HCT116 (cell line): ENCODE results near the gene MBOAT7. TPM values are rescaled to one million over a fixed set of nuclear protein-coding genes. Genes with fewer than 3 reads are reported as not detected.

Experiments
- ATAC-seq: fragments of 200-7000 bp; cut with Tn5 transposase; 2 replicates; pipeline ENCODE4 v1.9.1; 2020; ENCODE audit warnings: mild to moderate bottlenecking, moderate library complexity
- BruUV-seq: library from RNA; stranded (reverse); fragments of 400-500 nt; replicated peaks from 2 replicates; lab custom pipeline; 2021; lab: Mats Ljungman, UMichigan
- CTCF ChIA-PET: fragments of 300-600 bp; sonication (Branson Sonifier 250); formaldehyde crosslinking; loops from one replicate; lab custom pipeline; 2021; ENCODE audit warnings: antibody characterized with exemption; lab: Charles Lee
- POLR2A ChIA-PET: fragments of 300-600, 350-600 bp; sonication (Branson Sonifier 250); formaldehyde crosslinking; loops from one replicate; lab custom pipeline; 2021; ENCODE audit warnings: antibody characterized with exemption; lab: Charles Lee
- RAD21 ChIA-PET, 2 experiments: fragments of 300-600 bp; sonication (Branson Sonifier 250); formaldehyde crosslinking; loops; one replicate each; lab custom pipeline; 2023; ENCODE audit warnings: low total read pairs in 2 of 2; ENCODE audit not compliant: uncharacterized antibody in 2 of 2, unreplicated experiment in 2 of 2, low non-redundant PET in 1 of 2; lab: Charles Lee
- DNase-seq: peaks from one replicate; pipeline ENCODE4 v3.0.0-alpha.2; 2010; ENCODE audit warnings: low read depth, low spot score
- H2AFZ ChIP-seq: fragments of 200-600 bp; shearing (Covaris generic), sonication (generic); 2 replicates; pipeline ENCODE4 v1.6.1; 2017; ENCODE audit warnings: low read depth, mixed run types, mixed read lengths, antibody characterized with exemption, low read length; ENCODE audit not compliant: poor library complexity, severe bottlenecking
- H3K27ac ChIP-seq: 2 replicates; pipeline ENCODE4 v1.5.1; 2012; ENCODE audit warnings: low read depth, low read length
- H3K27me3 ChIP-seq: fragments of 200-600 bp; sonication (generic); 2 replicates; pipeline ENCODE4 v1.6.1; 2016; ENCODE audit warnings: mixed run types, low read length, mixed read lengths; ENCODE audit not compliant: insufficient read depth
- H3K36me3 ChIP-seq, 2 experiments: fragments of 200-500 bp in 1 of 2; fragments of 200-600 bp in 1 of 2; sonication (Bioruptor generic) in 1 of 2; sonication (generic) in 1 of 2; 2 replicates each; pipeline versions ENCODE4 v1.5.1 to v1.6.1; 2014 to 2016; ENCODE audit warnings: low read length in 2 of 2, inconsistent platforms in 1 of 2, mixed read lengths in 1 of 2, mixed run types in 1 of 2; ENCODE audit not compliant: insufficient read depth in 2 of 2, control insufficient read depth in 1 of 2
- H3K4me1 ChIP-seq, 2 experiments: fragments of 200-600 bp in 1 of 2; sonication (generic) in 1 of 2; 2 replicates each; pipeline versions ENCODE4 v1.5.1 to v1.6.1; 2012 to 2017; ENCODE audit warnings: low read length in 2 of 2, inconsistent platforms in 1 of 2, mild to moderate bottlenecking in 1 of 2, mixed read lengths in 1 of 2, mixed run types in 1 of 2, moderate library complexity in 1 of 2; ENCODE audit not compliant: insufficient read depth in 2 of 2, control insufficient read depth in 1 of 2
- H3K4me2 ChIP-seq: fragments of 200-600 bp; sonication (generic); 2 replicates; pipeline ENCODE4 v1.6.1; 2017; ENCODE audit warnings: mixed run types, low read length, mixed read lengths
- H3K4me3 ChIP-seq, 2 experiments: fragments of 200-600 bp in 1 of 2; sonication (generic) in 1 of 2; replicated peaks in 1 of 2; 2 replicates each; pipeline ENCODE4 v1.5.1; 2011 to 2016; ENCODE audit warnings: low read length in 2 of 2, control low read depth in 1 of 2, low read depth in 1 of 2, mild to moderate bottlenecking in 1 of 2, mixed read lengths in 1 of 2, mixed run types in 1 of 2
- H3K79me2 ChIP-seq: fragments of 200-600 bp; sonication (generic); 2 replicates; pipeline ENCODE4 v1.6.1; 2017; ENCODE audit warnings: mild to moderate bottlenecking, mixed run types, low read length, moderate library complexity, mixed read lengths; ENCODE audit not compliant: insufficient read depth
- H3K9ac ChIP-seq: fragments of 200-600 bp; sonication (generic); 2 replicates; pipeline ENCODE4 v1.6.1; 2016; ENCODE audit warnings: low read length, mixed read lengths
- H3K9me2 ChIP-seq: fragments of 200-600 bp; sonication (generic), shearing (Covaris generic); 2 replicates; pipeline ENCODE4 v1.6.1; 2017; ENCODE audit warnings: mixed run types, mild to moderate bottlenecking, moderate library complexity; ENCODE audit not compliant: insufficient read depth
- H3K9me3 ChIP-seq, 2 experiments: fragments of 200-500 bp in 1 of 2; fragments of 200-600 bp in 1 of 2; sonication (Bioruptor generic) in 1 of 2; sonication (generic) in 1 of 2; 2 replicates each; pipeline ENCODE4 v1.6.1; 2014 to 2017; ENCODE audit warnings: low read length in 2 of 2, mixed read lengths in 2 of 2, inconsistent platforms in 1 of 2, low read depth in 1 of 2, mild to moderate bottlenecking in 1 of 2, mixed run types in 1 of 2, moderate library complexity in 1 of 2; ENCODE audit not compliant: control insufficient read depth in 1 of 2, insufficient read depth in 1 of 2
- H4K20me1 ChIP-seq: fragments of 200-600 bp; sonication (generic), shearing (Covaris generic); 2 replicates; pipeline ENCODE4 v1.6.1; 2017; ENCODE audit warnings: mixed run types, mild to moderate bottlenecking, moderate library complexity; ENCODE audit not compliant: insufficient read depth
- EGR1 ChIP-seq: IDR thresholded peaks from 2 replicates; pipeline ENCODE4 v1.6.1; 2012; ENCODE audit warnings: low read depth
- EZH2phosphoT487 ChIP-seq: fragments of 200-600 bp; IDR thresholded peaks from 2 replicates; pipeline ENCODE4 v1.6.1; 2018; ENCODE audit warnings: antibody characterized with exemption, borderline replicate concordance
- POLR2AphosphoS5 ChIP-seq: IDR thresholded peaks from 2 replicates; pipeline ENCODE4 v1.6.1; 2011; ENCODE audit warnings: mild to moderate bottlenecking, low read depth, low read length, moderate library complexity
- SIN3A ChIP-seq: IDR thresholded peaks from 2 replicates; pipeline ENCODE4 v1.6.1; 2012; ENCODE audit warnings: low read depth
- SP1 ChIP-seq: IDR thresholded peaks from 2 replicates; pipeline ENCODE4 v1.6.1; 2012; ENCODE audit warnings: low read depth
- SRF ChIP-seq: IDR thresholded peaks from 2 replicates; pipeline ENCODE4 v1.6.1; 2012; ENCODE audit warnings: low read depth
- YY1 ChIP-seq: IDR thresholded peaks from 2 replicates; pipeline ENCODE4 v1.6.1; 2011; ENCODE audit warnings: low read length, low read depth, moderate library complexity, mild to moderate bottlenecking; ENCODE audit not compliant: insufficient replicate concordance; ENCODE audit errors: extremely low read depth
- ZBTB33 ChIP-seq: IDR thresholded peaks from 2 replicates; pipeline ENCODE4 v1.6.1; 2011; ENCODE audit warnings: mild to moderate bottlenecking, low read length, moderate library complexity; ENCODE audit not compliant: insufficient replicate concordance; ENCODE audit errors: extremely low read depth
- ZFX ChIP-seq: fragments of 450-650 bp; IDR thresholded peaks from 2 replicates; pipeline ENCODE4 v1.6.1; 2017
- intact Hi-C: fragments of 100-400 bp; cut with micrococcal nuclease; formaldehyde crosslinking; loops from 2 replicates; pipeline ENCODE4 v1.10.0; 2022
- total RNA-seq: library from RNA; stranded (reverse); gene quantifications from one replicate; pipeline ENCODE4 v1.2.1, GENCODE V29; 2021; ENCODE audit not compliant: unreplicated experiment
- TF ChIP-seq, protein P1 (sequence below), 3 experiments: fragments of 200-600 bp in 1 of 3; sonication (generic) in 1 of 3; IDR thresholded peaks in 2 of 3; conservative IDR thresholded peaks in 1 of 3; 2 replicates each; pipeline ENCODE4 v1.5.1; 2012 to 2017; ENCODE audit warnings: low read depth in 2 of 3, low read length in 2 of 3, antibody characterized with exemption in 1 of 3, borderline replicate concordance in 1 of 3, control low read depth in 1 of 3, mild to moderate bottlenecking in 1 of 3, mixed read lengths in 1 of 3, mixed run types in 1 of 3, moderate library complexity in 1 of 3; ENCODE audit not compliant: insufficient read depth in 1 of 3

MBOAT7 gene
- total RNA-seq, 1 experiment from 2014 or later, result 113 TPM

DNA sequence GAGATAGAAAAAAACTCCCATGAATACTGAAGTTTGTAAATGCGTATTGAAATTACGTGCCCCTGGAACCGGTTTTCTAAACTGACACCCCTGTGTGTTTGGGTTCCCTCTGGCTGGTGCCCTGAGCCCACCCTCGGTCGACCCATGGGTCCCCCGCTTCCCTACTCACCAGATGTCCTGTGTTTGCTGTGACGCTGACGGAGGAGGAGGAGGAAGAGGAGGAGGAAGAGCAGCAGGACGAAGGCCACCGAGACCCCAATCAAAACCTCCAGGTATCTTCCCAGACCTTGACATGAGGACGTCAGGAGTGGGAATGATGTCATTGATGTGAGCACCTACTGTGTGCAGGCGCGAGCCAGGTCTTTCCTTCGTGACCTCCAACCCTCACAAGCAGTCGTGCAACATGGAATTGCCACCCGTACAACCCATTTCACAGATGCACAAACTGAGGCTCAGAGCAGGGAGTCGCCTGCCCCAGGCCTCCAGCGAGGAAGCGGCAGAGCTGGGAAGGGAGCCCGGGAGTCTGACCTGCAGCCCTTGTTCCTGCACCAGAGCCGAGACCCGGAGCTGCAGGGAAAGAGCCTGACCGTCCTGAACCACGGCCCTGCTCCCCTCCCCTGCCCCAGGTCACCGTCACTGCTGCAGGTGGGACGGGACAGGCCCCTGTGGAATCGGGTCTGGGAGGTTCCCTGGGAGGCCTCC lies 29.7 kb upstream of the MBOAT7 start:
- Histone ChIP-seq H3K27me3 (no peaks in the 10 kb centered on the region), H3K9ac (no peak overlapping the region), H3K4me3 (no peak overlapping the region), H3K36me3 (no peaks in the 10 kb centered on the region), H3K9me3 (no peaks in the 10 kb centered on the region), H3K79me2 (no peaks in the 10 kb centered on the region), H3K4me2 (no peak overlapping the region), H3K4me1 (no peaks in the 10 kb centered on the region), H4K20me1 (no peaks in the 10 kb centered on the region), H2AFZ (no peak overlapping the region), H3K9me2 (no peaks in the 10 kb centered on the region), H3K27ac (no peak overlapping the region)
- ChIA-PET CTCF (no interaction called here), RAD21 (no interaction called here), POLR2A (no interaction called here)
- TF ChIP-seq, protein P1, sequence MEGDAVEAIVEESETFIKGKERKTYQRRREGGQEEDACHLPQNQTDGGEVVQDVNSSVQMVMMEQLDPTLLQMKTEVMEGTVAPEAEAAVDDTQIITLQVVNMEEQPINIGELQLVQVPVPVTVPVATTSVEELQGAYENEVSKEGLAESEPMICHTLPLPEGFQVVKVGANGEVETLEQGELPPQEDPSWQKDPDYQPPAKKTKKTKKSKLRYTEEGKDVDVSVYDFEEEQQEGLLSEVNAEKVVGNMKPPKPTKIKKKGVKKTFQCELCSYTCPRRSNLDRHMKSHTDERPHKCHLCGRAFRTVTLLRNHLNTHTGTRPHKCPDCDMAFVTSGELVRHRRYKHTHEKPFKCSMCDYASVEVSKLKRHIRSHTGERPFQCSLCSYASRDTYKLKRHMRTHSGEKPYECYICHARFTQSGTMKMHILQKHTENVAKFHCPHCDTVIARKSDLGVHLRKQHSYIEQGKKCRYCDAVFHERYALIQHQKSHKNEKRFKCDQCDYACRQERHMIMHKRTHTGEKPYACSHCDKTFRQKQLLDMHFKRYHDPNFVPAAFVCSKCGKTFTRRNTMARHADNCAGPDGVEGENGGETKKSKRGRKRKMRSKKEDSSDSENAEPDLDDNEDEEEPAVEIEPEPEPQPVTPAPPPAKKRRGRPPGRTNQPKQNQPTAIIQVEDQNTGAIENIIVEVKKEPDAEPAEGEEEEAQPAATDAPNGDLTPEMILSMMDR (IDR thresholded peaks at IDR 0.05 in 2 of 3, conservative IDR thresholded peaks at IDR 0.05 in 1 of 3; ENCODE audit: borderline replicate concordance in 1 of 3, insufficient read depth in 1 of 3, low read depth in 2 of 3, low read length in 2 of 3), result no peak
- TF ChIP-seq SIN3A (no peak), ZFX (no peak), SP1 (no peak), YY1 (no peak), EZH2phosphoT487 (no peak), EGR1 (no peak), POLR2AphosphoS5 (no peak)
- no peak for DNase-seq
- intact Hi-C loops, result no loop called here
- BruUV-seq, result no TSS peak
- ATAC-seq, result no peak

DNA sequence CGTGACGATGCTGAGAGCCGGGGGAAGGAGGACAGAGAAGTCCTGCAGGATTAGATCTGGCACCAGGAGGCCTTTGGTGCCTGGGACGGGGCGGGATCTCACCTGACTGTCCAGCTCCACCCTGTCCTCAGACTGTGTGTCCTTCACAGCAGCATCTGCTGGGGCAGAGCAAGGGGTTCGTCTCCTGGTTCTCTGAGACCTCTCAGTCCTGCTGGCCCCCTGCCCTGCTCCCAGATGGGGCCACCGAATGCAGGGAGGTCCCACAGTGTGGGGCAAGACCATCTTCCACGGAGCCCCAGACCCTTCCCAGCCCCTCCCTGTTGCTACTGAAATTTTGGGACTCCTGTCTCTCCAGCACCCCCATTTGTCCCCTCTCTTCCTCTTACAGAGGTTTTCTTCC lies 28.9 kb upstream of the MBOAT7 start:
- intact Hi-C loops, result no loop called here
- no peaks in the 10 kb centered on the region for H4K20me1 ChIP-seq
- RAD21 ChIA-PET, result no interaction called here
- H3K4me3 ChIP-seq, result no peak overlapping the region
- TF ChIP-seq ZBTB33 (no peak), ZFX (no peak), SRF (no peak)
- TF ChIP-seq, all 23 proteins: peak for 0
- no peak overlapping the region for H3K4me2 ChIP-seq
- no TSS peak for BruUV-seq
- no peaks in the 10 kb centered on the region for H3K9me3 ChIP-seq
- no peaks in the 10 kb centered on the region for H3K4me1 ChIP-seq
- H3K36me3 ChIP-seq, result no peaks in the 10 kb centered on the region
- H3K27me3 ChIP-seq, result no peaks in the 10 kb centered on the region
- H3K79me2 ChIP-seq, result no peaks in the 10 kb centered on the region
- H2AFZ ChIP-seq, result no peak overlapping the region
- ChIA-PET CTCF (no interaction called here), POLR2A (no interaction called here)
- H3K9ac ChIP-seq, result no peak overlapping the region
- no peak for ATAC-seq
- no peak overlapping the region for H3K27ac ChIP-seq
- no peaks in the 10 kb centered on the region for H3K9me2 ChIP-seq
- DNase-seq, result no peak
